Esophagus mucosa (tissue), 1 donor: ENCODE data around the gene FAM25G. TPM values are rescaled to one million over a fixed set of nuclear protein-coding genes. Genes with fewer than 3 reads are reported as not detected.
"Not testable (repeated sequence)": the region's sequence is repeated elsewhere in the genome, so short reads cannot be mapped to it uniquely, and the experiment has no call there.

Experiments
- ATAC-seq: fragments of 200-7000 bp; cut with Tn5 transposase; one replicate; pipeline ENCODE4 v1.9.1; 2020
- total RNA-seq: library from RNA; stranded (reverse); gene quantifications from one replicate; pipeline ENCODE4 v1.2.4, GENCODE V29; 2023
- donor health status: DM: yes; HTN: yes; CAD: no.

The FAM25G gene
- 3.4 TPM for total RNA-seq

DNA sequence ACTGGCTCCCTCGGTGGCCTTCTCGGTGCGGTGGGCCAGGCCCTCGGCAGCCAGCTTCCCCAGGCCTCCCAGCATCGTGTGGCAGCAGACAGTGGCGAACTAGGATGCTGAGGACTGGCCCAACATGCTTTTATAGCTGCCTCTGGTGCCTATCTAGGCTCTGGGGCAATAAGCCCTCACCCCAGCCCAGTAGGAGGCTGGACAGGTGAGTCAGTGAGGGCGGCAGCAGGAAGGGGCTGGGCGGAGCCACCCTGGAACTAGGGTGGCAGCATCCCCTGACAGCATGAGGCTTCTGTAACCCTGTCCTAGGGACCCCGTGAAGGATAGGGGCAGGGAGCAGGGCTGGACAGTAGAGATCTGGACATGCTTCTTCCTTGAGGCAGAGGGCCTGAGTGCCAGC is at the start of gene FAM25G:
Gene FAM25G (minus strand): TSS at position 101 of the 400 bp plus-strand sequence. CDS start 26 bp downstream, at position 75.
- not testable (repeated sequence) for ATAC-seq

- not testable (repeated sequence) for ATAC-seq
Observed at GRCh38 chr10:47536430-47536829, 44.9 kb upstream of the FAM25G start.

DNA sequence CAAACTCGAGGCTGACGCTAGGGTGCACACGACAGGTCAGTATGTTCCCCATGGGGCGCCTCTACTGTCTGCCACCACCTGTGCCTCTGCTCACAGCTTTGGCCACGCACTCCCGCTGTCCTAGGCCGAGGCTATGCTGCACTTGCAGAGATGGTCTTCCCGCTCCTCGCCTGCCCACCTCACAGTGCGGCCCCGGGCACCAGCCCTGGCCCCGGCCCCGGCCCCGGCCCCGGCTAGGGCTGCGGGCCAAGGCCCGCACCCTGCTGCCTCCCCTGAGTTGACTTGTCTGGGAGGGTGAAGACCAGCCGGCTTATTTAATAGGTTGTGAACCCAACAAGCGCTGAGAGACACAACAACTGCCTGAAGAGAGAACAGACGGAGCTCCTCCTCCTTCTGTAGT is 32.0 kb upstream of the FAM25G start, which contains the start of gene AGAP9:
Gene AGAP9 (minus strand): TSS at position 164 of the 400 bp plus-strand sequence. CDS start 112 bp downstream, at position 52.
- ATAC-seq: not testable (repeated sequence)

DNA sequence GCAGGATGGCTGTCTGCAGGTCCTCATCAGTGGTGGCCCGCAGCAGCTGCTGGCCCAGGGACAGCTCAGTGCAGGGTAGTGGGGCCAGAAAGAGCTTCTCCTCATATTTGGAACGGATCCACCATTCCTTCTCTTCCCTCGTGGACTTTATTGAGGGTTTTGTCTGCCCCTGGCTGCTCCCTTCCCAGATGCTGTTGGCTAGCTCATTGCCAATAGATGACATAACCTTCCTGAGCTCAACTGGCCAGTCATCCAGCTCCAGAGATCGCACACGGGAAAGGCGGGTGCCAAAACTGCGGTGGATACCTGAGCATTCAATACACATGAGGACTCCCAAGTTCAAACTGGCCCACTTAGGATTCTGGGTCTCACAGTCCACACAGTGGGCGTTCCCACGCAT is 10.8 kb upstream of the FAM25G start:
- not testable (repeated sequence) for ATAC-seq

- ATAC-seq: not testable (repeated sequence)
Observed at GRCh38 chr10:47494226-47494625, 2.7 kb upstream of the FAM25G start.

GRCh38 chr10:47489630-47490029 is 1.9 kb downstream of the FAM25G start:
- peak; percentile 62 for ATAC-seq

DNA sequence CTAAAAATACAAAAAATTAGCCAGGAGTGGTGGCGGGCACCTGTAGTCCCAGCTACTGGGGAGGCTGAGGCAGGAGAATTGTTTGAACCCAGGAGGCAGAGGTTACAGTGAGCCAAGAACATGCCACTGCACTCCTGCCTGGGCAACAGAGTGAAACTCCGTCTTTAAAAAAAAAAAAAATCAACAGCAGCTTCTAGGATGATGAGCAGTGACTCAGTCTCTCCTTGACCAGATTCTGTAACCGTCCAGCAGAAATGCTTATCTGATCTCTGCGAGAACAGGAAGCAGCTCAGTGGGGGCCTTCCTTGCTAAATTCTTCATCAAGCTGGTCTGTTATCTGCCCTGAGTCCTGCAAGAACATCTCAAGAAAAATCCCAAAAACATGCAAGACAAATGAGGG is 5.6 kb downstream of the FAM25G start:
- ATAC-seq: not testable (repeated sequence)

- not testable (repeated sequence) for ATAC-seq
Observed at GRCh38 chr10:47484786-47485185, 6.7 kb downstream of the FAM25G start.

DNA sequence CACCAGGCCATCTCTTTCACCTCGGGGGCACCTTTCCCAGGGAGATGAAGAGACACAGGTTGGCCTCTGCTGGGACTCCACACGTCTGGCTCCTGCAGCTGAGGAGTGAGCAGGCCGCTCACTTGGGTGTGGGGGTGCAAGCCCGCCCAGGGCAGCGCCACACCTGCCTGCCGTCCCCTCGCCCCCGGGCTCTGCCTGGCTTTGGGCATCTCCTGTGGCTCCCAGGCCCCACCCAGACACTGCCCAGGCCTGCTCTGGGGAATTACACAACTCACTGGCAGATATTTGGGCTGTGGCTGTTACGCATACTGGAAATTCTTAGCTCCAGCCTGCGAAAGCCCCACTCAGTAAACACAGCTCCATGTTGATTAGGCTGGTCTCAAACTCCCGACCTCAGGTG is 7.6 kb downstream of the FAM25G start, which contains the start of gene ANXA8:
Gene ANXA8 (minus strand): TSS at position 193 of the 400 bp plus-strand sequence. CDS start 182 bp downstream, at position 11.
- peak; percentile 81 for ATAC-seq

DNA sequence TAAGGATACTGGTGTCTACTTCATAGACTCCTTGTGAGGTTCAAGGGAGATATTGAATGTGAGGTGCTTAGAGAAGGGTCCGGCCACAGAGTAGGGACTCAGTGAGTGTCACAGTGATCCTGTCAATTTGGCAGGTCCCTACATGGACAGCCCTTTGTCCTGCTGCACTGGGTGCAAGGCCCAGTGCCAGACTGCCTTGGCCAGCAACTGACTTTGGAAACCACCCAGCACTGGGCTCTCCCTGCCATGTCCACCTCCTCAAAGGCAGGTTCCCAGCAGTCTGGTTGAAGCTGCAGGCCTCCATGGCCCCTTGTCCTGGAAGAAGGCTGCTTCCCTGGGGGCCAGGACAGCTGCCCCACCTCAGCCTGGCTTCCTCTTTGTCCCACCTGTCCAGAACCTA is 9.1 kb downstream of the FAM25G start:
- not testable (repeated sequence) for ATAC-seq

DNA sequence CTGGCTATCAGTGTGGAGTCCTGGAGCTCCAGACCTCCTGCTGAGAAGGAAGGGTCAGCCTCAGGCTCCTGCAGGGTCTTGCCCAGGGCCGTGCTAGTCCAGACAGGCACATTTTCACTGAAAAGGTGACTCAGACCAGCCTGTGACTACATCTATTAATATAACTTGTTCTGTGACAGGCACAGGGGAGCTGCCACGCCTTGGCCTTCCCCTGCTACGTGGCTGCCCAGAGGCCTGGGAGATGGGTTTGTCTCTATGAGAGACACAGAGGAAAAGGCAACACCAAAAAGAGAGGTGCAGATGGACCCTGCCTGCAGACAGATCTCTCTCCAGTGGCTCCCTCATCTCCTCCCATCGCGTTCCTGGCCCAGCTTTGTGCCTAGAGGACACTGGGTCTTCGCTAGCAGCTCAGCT is 9.7 kb downstream of the FAM25G start:
- ATAC-seq: peak; percentile 87

DNA sequence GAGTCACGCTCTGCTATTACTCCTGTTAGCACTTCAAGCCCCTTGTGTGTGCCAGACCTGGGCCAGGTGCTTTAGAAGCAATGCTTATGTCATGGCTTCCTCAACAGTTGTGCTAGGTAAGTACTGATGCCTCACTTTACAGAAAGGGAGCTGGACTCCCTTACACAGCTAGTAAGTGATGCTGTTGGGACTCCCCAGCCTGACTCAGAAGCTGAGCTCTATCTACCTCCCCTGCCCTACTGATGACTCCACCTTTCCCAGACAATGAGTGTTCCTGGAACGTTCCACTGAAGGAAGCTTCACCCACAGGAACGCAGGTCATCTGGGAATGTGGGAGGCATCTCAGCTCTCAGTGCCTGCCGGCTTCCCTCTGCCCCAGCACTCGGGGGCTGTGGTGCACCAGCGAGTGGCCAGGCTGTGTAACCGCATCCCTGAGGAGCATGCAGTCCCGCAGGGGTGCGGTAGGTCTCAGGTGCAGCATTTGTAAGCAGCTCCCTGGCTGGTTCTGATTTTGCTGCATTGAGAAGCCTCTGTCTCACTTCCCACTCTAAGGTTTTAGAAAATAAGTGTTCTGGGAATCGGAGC is 10.2 kb downstream of the FAM25G start:
- ATAC-seq: peak; percentile 80

DNA sequence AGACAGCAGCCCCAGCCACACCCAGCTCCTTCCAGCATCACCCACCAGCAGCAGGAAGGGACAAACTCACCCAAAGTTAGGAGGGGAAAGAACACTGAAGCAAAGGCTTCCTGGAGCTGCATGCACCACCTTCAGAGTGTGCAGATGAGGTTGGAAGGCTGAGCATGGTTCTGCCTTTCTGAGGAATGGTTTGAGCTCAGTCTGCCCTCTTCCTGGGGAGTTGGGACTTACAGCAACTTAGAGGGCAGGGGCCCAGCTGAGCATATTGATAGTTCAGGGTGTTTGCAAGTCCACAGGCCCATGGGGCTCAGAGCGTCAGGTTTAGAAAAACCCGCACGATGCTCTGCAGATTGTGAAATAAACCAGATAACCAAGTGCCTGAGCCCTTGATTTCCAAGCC is 11.4 kb downstream of the FAM25G start:
- not testable (repeated sequence) for ATAC-seq

- ATAC-seq: not testable (repeated sequence)
Observed at GRCh38 chr10:47478114-47478513, 13.4 kb downstream of the FAM25G start.

DNA sequence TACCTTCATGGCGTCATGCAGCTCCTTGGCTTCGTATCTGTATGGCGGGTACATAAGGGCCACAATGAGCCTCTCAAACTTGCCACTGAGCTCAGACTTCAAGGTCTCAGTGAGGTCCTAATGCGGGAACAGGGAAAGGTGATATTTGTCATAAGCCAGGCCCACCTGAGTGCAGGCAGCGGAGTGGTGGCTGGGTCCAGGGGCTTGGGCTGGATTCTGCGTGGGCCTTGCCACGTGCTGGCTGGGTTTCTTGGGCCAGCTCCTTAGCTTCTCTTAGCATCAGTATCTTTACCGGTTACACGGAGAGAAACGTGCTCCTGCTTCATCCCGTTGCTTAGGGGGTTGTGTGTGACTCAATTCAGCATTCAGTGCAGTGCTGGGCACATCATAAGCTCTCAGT is 14.4 kb downstream of the FAM25G start:
- ATAC-seq: not testable (repeated sequence)

DNA sequence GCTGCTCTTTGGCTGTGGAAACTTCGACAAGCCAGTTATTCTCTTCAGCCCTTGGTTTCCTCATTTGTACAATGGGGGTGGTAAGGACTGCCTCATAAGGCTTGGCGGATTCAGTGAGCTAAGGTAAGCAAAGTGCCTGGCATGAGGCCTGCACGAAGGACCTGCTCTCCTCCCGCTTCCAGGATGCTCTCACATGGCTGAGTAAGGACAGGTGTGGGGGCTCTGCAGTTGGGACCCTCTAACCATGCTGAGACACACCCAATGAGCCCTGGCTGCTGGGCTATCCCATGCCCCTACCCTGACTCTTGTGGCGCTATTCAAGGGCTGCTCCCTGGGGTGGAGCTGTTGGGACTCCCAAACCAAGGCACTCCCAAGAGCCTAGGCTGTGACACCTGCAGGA is 16.4 kb downstream of the FAM25G start:
- ATAC-seq: not testable (repeated sequence)

DNA sequence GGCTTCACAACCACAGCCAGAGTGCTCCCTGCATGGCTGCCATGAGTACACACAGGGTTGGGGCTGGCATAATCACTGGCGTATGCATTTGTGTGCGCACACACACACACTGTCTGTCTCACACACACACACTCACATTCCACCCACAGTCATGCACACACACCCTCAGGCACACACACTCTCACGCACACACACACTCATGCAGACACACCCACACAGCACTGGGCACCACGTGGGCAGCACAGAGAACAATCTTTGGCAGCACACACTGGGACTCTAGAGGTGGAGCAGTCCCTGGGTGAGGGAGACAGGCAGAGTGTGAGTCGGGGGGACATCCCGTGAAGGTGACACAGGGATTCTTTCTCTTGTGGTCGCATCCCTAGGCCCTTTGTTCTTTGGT is 18.0 kb downstream of the FAM25G start:
- peak; percentile 37 for ATAC-seq

- peak; percentile 86 for ATAC-seq
Observed at GRCh38 chr10:47472647-47473046, 18.9 kb downstream of the FAM25G start.

DNA sequence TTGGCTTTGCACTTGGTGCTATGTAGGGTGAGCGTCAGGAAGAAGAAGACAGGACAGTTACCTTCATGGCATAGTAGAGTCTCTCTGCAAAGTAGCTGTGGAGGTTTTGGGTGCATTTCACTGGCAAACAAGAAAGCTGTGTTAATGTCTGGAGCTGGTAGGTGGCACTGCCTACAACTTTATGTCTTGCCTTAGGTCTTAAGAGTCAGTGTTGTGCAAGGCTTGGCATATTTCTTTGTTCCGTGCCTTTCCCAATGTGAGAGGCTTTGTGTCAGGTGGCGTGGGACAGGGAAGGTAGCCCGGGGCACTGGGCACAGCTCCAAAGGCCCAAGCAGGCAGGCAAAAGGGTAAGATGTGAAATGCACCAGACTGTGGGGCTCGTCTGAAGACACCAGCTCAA is 19.4 kb downstream of the FAM25G start:
- ATAC-seq: peak; percentile 66

DNA sequence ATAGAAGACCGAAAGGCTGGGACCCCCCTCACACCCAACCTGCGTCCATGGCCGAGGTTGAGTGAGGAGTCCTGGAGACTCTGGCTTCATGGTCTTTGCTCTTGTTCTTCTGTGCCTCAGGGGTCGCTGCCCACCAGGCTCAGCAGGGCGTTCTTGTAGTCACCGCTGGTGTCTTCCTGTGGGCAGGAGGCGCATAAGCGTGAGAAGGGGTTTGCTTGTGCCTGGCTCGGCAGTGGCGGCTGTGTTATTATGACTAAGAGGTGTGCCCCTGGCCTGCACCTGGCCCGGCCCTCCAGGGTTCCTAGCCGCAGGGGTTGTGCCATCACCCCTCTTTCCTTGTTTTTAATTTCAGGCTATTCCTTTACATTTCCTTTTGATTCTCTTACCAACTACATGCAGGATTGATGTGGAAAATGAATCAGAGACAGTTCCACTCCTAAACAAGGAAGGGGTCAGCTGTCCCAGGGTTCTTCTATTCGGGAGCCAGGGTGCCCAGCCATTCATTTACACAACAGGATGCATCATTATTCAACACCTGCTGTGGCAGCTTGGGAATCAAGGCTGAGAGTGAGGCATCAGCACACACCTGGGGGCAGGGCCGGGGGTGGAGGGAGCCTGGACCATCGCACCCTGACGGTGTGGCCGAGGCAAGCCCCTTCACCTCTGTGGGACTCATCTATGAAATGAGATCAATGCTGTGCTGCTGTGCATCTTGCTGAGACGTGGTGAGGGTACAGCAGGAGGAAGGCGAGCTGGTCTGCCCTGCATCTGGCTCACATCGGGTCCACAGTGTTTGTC is 22.6 kb downstream of the FAM25G start:
- not testable (repeated sequence) for ATAC-seq

GRCh38 chr10:47467957-47468356 is 23.5 kb downstream of the FAM25G start:
- ATAC-seq: not testable (repeated sequence)

DNA sequence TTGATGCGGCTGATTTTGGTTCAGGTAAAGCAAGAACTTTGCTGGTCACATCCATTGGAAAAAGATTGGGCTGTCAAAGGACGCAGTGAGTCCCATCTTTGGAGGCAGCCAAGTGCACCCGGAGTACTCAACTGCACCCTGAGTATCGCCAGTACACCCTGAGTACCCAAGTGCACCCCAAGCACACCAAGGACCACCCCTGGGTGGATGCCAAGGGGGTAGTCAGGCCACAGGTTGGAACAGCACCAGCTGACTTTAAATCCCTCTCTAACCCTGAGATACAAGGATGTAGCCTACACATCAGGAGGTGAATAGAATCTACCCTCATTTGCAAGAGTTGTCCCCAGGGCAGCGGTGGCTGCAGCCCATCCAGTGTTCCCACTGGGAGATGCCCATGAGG is 24.0 kb downstream of the FAM25G start:
- not testable (repeated sequence) for ATAC-seq

GRCh38 chr10:47465216-47465917 is 26.1 kb downstream of the FAM25G start:
- ATAC-seq: not testable (repeated sequence)
